Measurements from ENCODE around the gene DLGAP1.

Gene DLGAP1

DNA sequence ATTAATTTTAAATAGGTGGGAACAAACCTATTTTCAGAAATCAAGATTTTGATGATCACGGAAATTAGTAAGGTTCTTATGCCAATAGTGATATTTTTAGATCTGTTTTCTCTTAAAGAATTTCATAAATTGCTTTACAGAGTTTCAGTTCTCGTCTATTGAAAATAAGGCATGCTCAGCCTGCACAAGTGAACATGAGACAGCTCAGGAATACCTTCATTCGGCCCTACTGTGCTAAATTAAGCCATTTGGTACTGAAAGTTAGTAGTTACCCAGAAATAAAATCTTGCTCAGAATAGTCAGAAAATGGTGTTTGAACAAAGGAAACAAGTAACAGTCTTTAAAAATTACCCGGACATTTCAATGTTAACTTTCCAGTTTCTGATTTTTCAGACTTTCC, 60.4 kb downstream of the DLGAP1 start:
- no peak for DNase-seq (ENCODE audit: low read depth)
- TF ChIP-seq, protein P1, sequence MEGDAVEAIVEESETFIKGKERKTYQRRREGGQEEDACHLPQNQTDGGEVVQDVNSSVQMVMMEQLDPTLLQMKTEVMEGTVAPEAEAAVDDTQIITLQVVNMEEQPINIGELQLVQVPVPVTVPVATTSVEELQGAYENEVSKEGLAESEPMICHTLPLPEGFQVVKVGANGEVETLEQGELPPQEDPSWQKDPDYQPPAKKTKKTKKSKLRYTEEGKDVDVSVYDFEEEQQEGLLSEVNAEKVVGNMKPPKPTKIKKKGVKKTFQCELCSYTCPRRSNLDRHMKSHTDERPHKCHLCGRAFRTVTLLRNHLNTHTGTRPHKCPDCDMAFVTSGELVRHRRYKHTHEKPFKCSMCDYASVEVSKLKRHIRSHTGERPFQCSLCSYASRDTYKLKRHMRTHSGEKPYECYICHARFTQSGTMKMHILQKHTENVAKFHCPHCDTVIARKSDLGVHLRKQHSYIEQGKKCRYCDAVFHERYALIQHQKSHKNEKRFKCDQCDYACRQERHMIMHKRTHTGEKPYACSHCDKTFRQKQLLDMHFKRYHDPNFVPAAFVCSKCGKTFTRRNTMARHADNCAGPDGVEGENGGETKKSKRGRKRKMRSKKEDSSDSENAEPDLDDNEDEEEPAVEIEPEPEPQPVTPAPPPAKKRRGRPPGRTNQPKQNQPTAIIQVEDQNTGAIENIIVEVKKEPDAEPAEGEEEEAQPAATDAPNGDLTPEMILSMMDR (conservative IDR thresholded peaks at IDR 0.05; ENCODE audit: control insufficient read depth, insufficient read depth, low read depth, low read length): no peak
- H3K4me3 ChIP-seq (ENCODE audit: control insufficient read depth, low read depth, low read length): no peak overlapping the region

DNA sequence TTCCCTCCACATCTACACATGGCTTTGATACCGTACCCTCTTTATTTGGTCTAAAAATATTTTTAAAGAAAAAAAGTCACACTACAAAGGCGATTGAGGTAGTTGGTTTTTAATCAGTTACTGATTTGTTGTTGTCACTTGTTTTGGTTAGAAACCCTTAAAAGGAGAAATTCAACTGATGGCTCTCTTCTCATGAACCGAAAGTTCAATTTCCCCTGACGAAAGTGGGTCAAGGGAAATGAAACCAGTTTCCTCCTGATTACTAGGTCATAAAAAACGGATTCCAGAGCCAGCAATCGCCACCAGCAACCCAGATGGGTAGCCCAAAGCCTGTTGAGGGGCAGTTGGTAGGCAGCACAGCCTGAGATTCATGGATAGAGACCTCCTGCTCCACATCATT, 63.2 kb downstream of the DLGAP1 start:
- no peak overlapping the region for H3K4me3 ChIP-seq (ENCODE audit: control insufficient read depth, low read depth, low read length)

DNA sequence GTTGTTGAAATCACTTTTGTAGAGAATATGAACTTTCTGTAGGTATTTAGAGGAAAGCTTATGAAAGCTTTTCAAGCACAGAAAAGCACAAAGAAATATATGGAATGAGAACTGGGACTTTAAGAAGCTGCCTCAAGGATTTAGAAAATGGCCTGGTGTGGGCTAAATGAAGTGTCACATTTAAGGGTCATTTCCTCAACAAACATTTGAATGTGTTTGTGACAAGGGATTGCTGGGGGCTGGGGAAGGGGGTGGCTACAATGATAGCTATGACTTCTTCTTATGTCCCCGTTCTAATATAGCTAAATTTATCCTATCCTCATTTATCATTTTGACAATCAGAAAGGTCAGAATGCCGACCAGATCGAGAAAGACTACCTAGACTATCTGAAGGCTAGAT, 69.2 kb downstream of the DLGAP1 start:
- DNase-seq (ENCODE audit: low read depth): no peak
- H3K4me3 ChIP-seq (ENCODE audit: control insufficient read depth, low read depth, low read length): no peak overlapping the region
- TF ChIP-seq, protein P1 (conservative IDR thresholded peaks at IDR 0.05; ENCODE audit: control insufficient read depth, insufficient read depth, low read depth, low read length): no peak

More for the DNA sequence above, 63.2 kb downstream of the DLGAP1 start:
- TF ChIP-seq, protein P1 (conservative IDR thresholded peaks at IDR 0.05; ENCODE audit: control insufficient read depth, insufficient read depth, low read depth, low read length): no peak
- no peak for DNase-seq (ENCODE audit: low read depth)

DNA sequence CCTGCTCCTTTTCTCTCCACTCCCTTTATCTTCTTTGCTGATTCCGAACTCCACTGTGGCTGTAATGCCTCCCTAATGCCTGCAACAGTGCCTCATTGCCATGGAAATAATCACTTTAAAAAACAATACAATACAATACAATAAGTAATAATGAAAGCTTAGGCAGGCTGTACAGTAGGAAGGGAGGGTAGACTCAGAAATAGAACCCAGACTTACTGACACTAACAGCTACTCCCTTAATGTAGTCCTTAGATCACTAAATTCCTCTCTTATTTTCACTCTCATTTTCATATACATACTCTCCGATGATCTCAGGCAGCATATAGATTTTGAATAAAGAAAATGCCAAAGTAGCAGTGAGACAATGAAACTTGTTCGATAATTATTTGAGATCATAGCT, 70.2 kb downstream of the DLGAP1 start:
- DNase-seq (ENCODE audit: low read depth): no peak
- no peak overlapping the region for H3K4me3 ChIP-seq (ENCODE audit: control insufficient read depth, low read depth, low read length)
- TF ChIP-seq, protein P1 (conservative IDR thresholded peaks at IDR 0.05; ENCODE audit: control insufficient read depth, insufficient read depth, low read depth, low read length): no peak

DNA sequence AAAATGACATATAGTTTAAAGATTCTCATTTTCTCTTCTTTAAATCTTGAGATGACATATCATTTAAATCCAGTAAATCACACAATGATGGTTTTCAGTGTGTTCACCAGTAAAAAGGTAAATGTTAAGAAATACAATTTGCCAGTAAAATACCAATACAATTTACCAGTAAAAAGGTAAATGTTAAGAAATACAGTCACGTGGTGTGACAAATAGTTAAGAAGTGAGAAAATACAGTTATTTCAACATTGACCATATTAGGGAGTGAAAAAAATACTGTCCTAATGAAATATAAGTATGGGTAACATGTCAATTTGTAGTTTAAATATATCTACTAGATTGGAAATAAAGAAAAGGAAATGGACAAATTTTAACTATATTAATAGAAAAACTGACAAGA, 80.5 kb downstream of the DLGAP1 start:
- H3K4me3 ChIP-seq (ENCODE audit: control insufficient read depth, low read depth, low read length): no peak overlapping the region
- TF ChIP-seq, protein P1 (conservative IDR thresholded peaks at IDR 0.05; ENCODE audit: control insufficient read depth, insufficient read depth, low read depth, low read length): no peak
- DNase-seq (ENCODE audit: low read depth): no peak

DNA sequence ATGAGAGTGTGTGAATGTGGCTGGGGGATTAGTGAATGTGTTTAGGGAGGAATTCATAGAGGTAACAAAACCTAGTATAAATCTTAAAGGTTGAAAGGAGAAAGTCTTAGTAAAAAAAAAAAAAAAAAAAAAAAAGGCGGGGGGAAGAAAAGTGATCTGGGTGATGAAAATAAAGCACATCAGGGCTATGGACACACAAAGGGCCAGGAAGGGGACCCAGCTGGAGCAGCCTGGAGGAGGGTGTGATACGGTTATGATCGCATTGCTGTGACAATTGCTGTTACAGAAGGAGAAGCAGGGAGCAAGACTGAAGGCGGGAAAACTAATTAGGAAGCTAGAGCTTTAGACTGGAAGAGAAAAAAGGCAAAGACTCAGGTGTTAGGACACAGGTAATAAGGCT, 85.4 kb downstream of the DLGAP1 start:
- DNase-seq (ENCODE audit: low read depth): no peak
- TF ChIP-seq, protein P1 (conservative IDR thresholded peaks at IDR 0.05; ENCODE audit: control insufficient read depth, insufficient read depth, low read depth, low read length): no peak
- H3K4me3 ChIP-seq (ENCODE audit: control insufficient read depth, low read depth, low read length): no peak overlapping the region

DNA sequence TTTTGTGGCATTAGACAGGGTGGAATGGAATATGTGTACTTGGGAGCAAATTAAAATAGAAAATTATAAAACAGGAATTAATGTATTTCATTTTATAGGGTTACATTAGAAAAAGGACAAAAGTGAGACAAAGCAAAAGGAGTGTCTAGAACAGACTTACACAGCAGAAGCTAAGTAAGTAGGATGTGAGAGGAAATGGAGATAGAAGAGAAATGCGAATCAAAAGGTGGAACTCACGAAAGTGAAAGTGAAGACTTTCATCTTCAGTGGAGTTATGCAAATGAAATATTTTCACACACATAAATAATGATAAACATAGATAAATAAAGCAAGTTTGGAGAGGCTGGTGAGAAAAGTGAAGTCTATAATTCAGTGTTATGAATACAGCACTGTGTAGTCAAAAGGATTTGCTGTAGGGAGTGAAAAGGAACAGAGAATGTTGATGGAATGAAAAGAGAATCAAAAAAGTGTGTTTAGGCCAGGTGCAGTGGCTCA, 94.8 kb downstream of the DLGAP1 start:
- TF ChIP-seq, protein P1 (conservative IDR thresholded peaks at IDR 0.05; ENCODE audit: control insufficient read depth, insufficient read depth, low read depth, low read length): no peak
- no peak for DNase-seq (ENCODE audit: low read depth)
- no peak overlapping the region for H3K4me3 ChIP-seq (ENCODE audit: control insufficient read depth, low read depth, low read length)
